RPMI7951 (cell line): Measurements from ENCODE around the gene NR6A1. TPM values are rescaled to one million over a fixed set of nuclear protein-coding genes. Genes with fewer than 3 reads are reported as not detected.

Experiments
- DNase-seq: peaks from one replicate; pipeline ENCODE4 v3.0.0-alpha.2; 2012; ENCODE audit warnings: low read depth
- total RNA-seq: library from RNA; depleted of rRNA; stranded (reverse); fragments of >200 nt; shearing (Covaris generic); gene quantifications from 2 replicates; pipeline ENCODE4 v1.2.3, GENCODE V29; 2014

The NR6A1 gene
- total RNA-seq, 1 experiment from 2014 or later: 1.4 TPM

GRCh38 chr9:124504530-124505005, 266.5 kb downstream of the NR6A1 start:
- DNase-seq: no peak

- no peak for DNase-seq
Observed at GRCh38 chr9:124503713-124504529, 267.2 kb downstream of the NR6A1 start.

GRCh38 chr9:124502711-124503702, 268.1 kb downstream of the NR6A1 start:
- no peak for DNase-seq

- no peak for DNase-seq
Observed at GRCh38 chr9:124501771-124502320, 269.3 kb downstream of the NR6A1 start.

- DNase-seq: no peak
Observed at GRCh38 chr9:124500796-124501611, 270.1 kb downstream of the NR6A1 start.

- DNase-seq: no peak
Observed at GRCh38 chr9:124500028-124500795, 270.9 kb downstream of the NR6A1 start.

- no peak for DNase-seq
Observed at GRCh38 chr9:124499216-124499615, 271.9 kb downstream of the NR6A1 start.

GRCh38 chr9:124498499-124499146, 272.5 kb downstream of the NR6A1 start:
- no peak for DNase-seq

- DNase-seq: no peak
Observed at GRCh38 chr9:124498040-124498439, 273.1 kb downstream of the NR6A1 start.

- DNase-seq: no peak
Observed at GRCh38 chr9:124497441-124497840, 273.7 kb downstream of the NR6A1 start.

GRCh38 chr9:124496463-124496862, 274.6 kb downstream of the NR6A1 start:
- no peak for DNase-seq

- no peak for DNase-seq
Observed at GRCh38 chr9:124496075-124496449, 275.0 kb downstream of the NR6A1 start.

GRCh38 chr9:124495126-124496074, 275.7 kb downstream of the NR6A1 start:
- DNase-seq: no peak

- no peak for DNase-seq
Observed at GRCh38 chr9:124493794-124494479, 277.2 kb downstream of the NR6A1 start.

GRCh38 chr9:124493218-124493617, 277.9 kb downstream of the NR6A1 start:
- DNase-seq: no peak

GRCh38 chr9:124492818-124493217, 278.3 kb downstream of the NR6A1 start:
- no peak for DNase-seq

GRCh38 chr9:124491049-124491975, 279.8 kb downstream of the NR6A1 start:
- no peak for DNase-seq
